HepG2 (cell line): ENCODE data around the gene FFAR1. TPM values are rescaled to one million over a fixed set of nuclear protein-coding genes. Genes with fewer than 3 reads are reported as not detected.

Source experiments
- ATAC-seq: fragments of 200-7000 bp; cut with Tn5 transposase; 3 replicates; pipeline ENCODE4 v1.9.1; 2020; ENCODE audit warnings: mild to moderate bottlenecking, moderate library complexity
- BruUV-seq: library from RNA; stranded (reverse); fragments of 400-500 nt; replicated peaks from 2 replicates; lab custom pipeline; 2021; lab: Mats Ljungman, UMichigan
- CTCF ChIA-PET: fragments of 300-600 bp; formaldehyde crosslinking; extraction: SDS; loops from one replicate; lab custom pipeline; 2021; ENCODE audit warnings: low total read pairs, inconsistent platforms, low intra/inter-chr PET ratio; lab: Yijun Ruan, JAX
- POLR2A ChIA-PET: fragments of 350-600 bp; sonication (Branson Sonifier 250); formaldehyde crosslinking; loops from one replicate; lab custom pipeline; 2020; ENCODE audit warnings: antibody characterized with exemption, inconsistent platforms; lab: Yijun Ruan, JAX
- DNase-seq: peaks from one replicate; pipeline ENCODE4 v3.0.0-alpha.2; 2015; ENCODE audit warnings: low spot score
- FAIRE-seq: peaks from 3 replicates; lab custom pipeline; 2011; peaks lifted over from hg19 to GRCh38; lab: Jason Lieb, UNC
- H2AFZ ChIP-seq: one replicate; pipeline ENCODE4 v1.6.1; 2011; ENCODE audit warnings: low read length, inconsistent platforms
- H3K27ac ChIP-seq: fragments of 300-600 bp; 3 replicates; pipeline ENCODE4 v1.8.0; 2011; ENCODE audit warnings: mixed run types, mild to moderate bottlenecking, mixed read lengths, low read length, inconsistent platforms; ENCODE audit not compliant: insufficient read depth; ENCODE audit errors: extremely low read length
- H3K27me3 ChIP-seq, 2 experiments: fragments of 200-600 bp in 1 of 2; 2 replicates in 1 of 2; 3 replicates in 1 of 2; pipeline versions ENCODE4 v1.6.0 to v1.8.0; 2011; ENCODE audit warnings: low read length in 2 of 2, mild to moderate bottlenecking in 2 of 2, moderate library complexity in 2 of 2, inconsistent platforms in 1 of 2; ENCODE audit not compliant: insufficient read depth in 2 of 2, control insufficient read depth in 1 of 2
- H3K36me3 ChIP-seq, 2 experiments: fragments of 200-600 bp in 1 of 2; replicated peaks in 1 of 2; 2 replicates in 1 of 2; 3 replicates in 1 of 2; pipeline versions ENCODE4 v1.5.1 to v1.8.0; 2011; ENCODE audit warnings: low read length in 2 of 2, inconsistent platforms in 1 of 2; ENCODE audit not compliant: insufficient read depth in 2 of 2, control insufficient read depth in 1 of 2
- H3K4me1 ChIP-seq: 2 replicates; pipeline ENCODE4 v1.5.1; 2012; ENCODE audit warnings: low read length, inconsistent platforms; ENCODE audit not compliant: insufficient read depth
- H3K4me2 ChIP-seq: 2 replicates; pipeline ENCODE4 v1.6.0; 2011; ENCODE audit warnings: low read depth, low read length, inconsistent platforms
- H3K4me3 ChIP-seq, 3 experiments: fragments of 200-600 bp in 1 of 3; sonication (generic), shearing (Covaris generic) in 1 of 3; replicated peaks in 1 of 3; 2 replicates each; pipeline ENCODE4 v1.5.1; 2011 to 2016; ENCODE audit warnings: low read length in 3 of 3, inconsistent platforms in 2 of 3, low read depth in 2 of 3, mild to moderate bottlenecking in 2 of 3, control low read depth in 1 of 3, mixed read lengths in 1 of 3; ENCODE audit not compliant: insufficient read depth in 1 of 3
- H3K79me2 ChIP-seq: one replicate; pipeline ENCODE4 v1.6.1; 2011; ENCODE audit warnings: low read length, inconsistent platforms; ENCODE audit not compliant: insufficient read depth
- H3K9ac ChIP-seq: 2 replicates; pipeline ENCODE4 v1.6.0; 2011; ENCODE audit warnings: mild to moderate bottlenecking, low read depth, low read length, inconsistent platforms; ENCODE audit not compliant: insufficient read depth
- H3K9me3 ChIP-seq: 2 replicates; pipeline ENCODE4 v1.5.1; 2012; ENCODE audit warnings: mild to moderate bottlenecking, low read length
- H4K20me1 ChIP-seq: 2 replicates; pipeline ENCODE4 v1.6.0; 2011; ENCODE audit warnings: inconsistent platforms, mild to moderate bottlenecking, low read length, moderate library complexity; ENCODE audit not compliant: insufficient read depth
- ATAD3A ChIP-seq: sonication (generic); formaldehyde crosslinking; IDR thresholded peaks from 2 replicates; pipeline ENCODE4 v1.4.0; 2020; ENCODE audit warnings: missing genetic modification reagents
- FOXJ3 ChIP-seq: sonication (generic); formaldehyde crosslinking; IDR thresholded peaks from 2 replicates; pipeline ENCODE4 v1.4.0; 2020; ENCODE audit warnings: missing genetic modification reagents, mild to moderate bottlenecking, borderline replicate concordance
- GTF3A ChIP-seq: sonication (generic); formaldehyde crosslinking; conservative IDR thresholded peaks from 2 replicates; pipeline ENCODE4 v1.4.0; 2020; ENCODE audit warnings: mild to moderate bottlenecking, missing genetic modification reagents
- HMGXB4 ChIP-seq, 2 experiments: sonication (generic) in 1 of 2; formaldehyde crosslinking in 1 of 2; IDR thresholded peaks; 2 replicates each; pipeline versions ENCODE4 v1.4.0 to v1.6.1; 2018 to 2020; ENCODE audit warnings: missing genetic modification reagents in 2 of 2, borderline replicate concordance in 1 of 2, low read depth in 1 of 2, mild to moderate bottlenecking in 1 of 2, missing biosample characterization in 1 of 2
- MEF2D ChIP-seq: sonication (generic); formaldehyde crosslinking; IDR thresholded peaks from 2 replicates; pipeline ENCODE4 v1.5.1; 2020; ENCODE audit warnings: mild to moderate bottlenecking, missing genetic modification reagents
- MTF1 ChIP-seq: sonication (generic); formaldehyde crosslinking; IDR thresholded peaks from 2 replicates; pipeline ENCODE4 v1.5.0; 2020; ENCODE audit warnings: missing genetic modification reagents
- NFYC ChIP-seq: IDR thresholded peaks from 2 replicates; pipeline ENCODE4 v1.6.1; 2016; ENCODE audit warnings: missing genetic modification reagents, missing compliant biosample characterization
- NR2F1 ChIP-seq, 2 experiments: fragments of 450-650 bp in 1 of 2; formaldehyde crosslinking in 1 of 2; IDR thresholded peaks; 2 replicates each; pipeline versions ENCODE4 v1.5.0 to v1.6.1; 2016 to 2020; ENCODE audit warnings: mild to moderate bottlenecking in 1 of 2, missing compliant biosample characterization in 1 of 2, missing genetic modification reagents in 1 of 2, moderate library complexity in 1 of 2
- PLRG1 ChIP-seq: fragments of 450-650 bp; conservative IDR thresholded peaks from 2 replicates; pipeline ENCODE4 v1.6.1; 2016
- SPEN ChIP-seq: sonication (generic); formaldehyde crosslinking; IDR thresholded peaks from 2 replicates; pipeline ENCODE4 v1.5.1; 2020; ENCODE audit warnings: low read depth, mild to moderate bottlenecking, missing genetic modification reagents
- THAP9 ChIP-seq: sonication (generic); formaldehyde crosslinking; IDR thresholded peaks from 2 replicates; pipeline ENCODE4; 2020; ENCODE audit warnings: missing genetic modification reagents, mild to moderate bottlenecking, borderline replicate concordance
- ZBTB42 ChIP-seq: sonication (generic); formaldehyde crosslinking; IDR thresholded peaks from 2 replicates; pipeline ENCODE4 v1.5.0; 2020; ENCODE audit warnings: mild to moderate bottlenecking, missing genetic modification reagents
- ZFX ChIP-seq: sonication (generic); formaldehyde crosslinking; IDR thresholded peaks from 2 replicates; pipeline ENCODE4 v1.4.0; 2020; ENCODE audit warnings: mild to moderate bottlenecking, low read depth, missing genetic modification reagents, moderate library complexity
- ZFY ChIP-seq: sonication (generic); formaldehyde crosslinking; IDR thresholded peaks from 2 replicates; pipeline ENCODE4 v1.4.0; 2020; ENCODE audit warnings: missing genetic modification reagents
- ZMYM3 ChIP-seq: sonication (generic); formaldehyde crosslinking; IDR thresholded peaks from 2 replicates; pipeline ENCODE4 v1.5.1; 2020; ENCODE audit warnings: mild to moderate bottlenecking, missing genetic modification reagents
- ZNF33B ChIP-seq: sonication (generic); formaldehyde crosslinking; IDR thresholded peaks from 2 replicates; pipeline ENCODE4 v1.5.1; 2020; ENCODE audit warnings: mild to moderate bottlenecking, missing genetic modification reagents
- ZNF441 ChIP-seq: sonication (generic); formaldehyde crosslinking; IDR thresholded peaks from 2 replicates; pipeline ENCODE4 v1.7.0; 2021; ENCODE audit warnings: missing genetic modification reagents, borderline replicate concordance
- ZNF556 ChIP-seq: sonication (generic); formaldehyde crosslinking; IDR thresholded peaks from 2 replicates; pipeline ENCODE4 v1.4.0; 2020; ENCODE audit warnings: mild to moderate bottlenecking, missing genetic modification reagents, borderline replicate concordance
- ZNF605 ChIP-seq: sonication (generic); formaldehyde crosslinking; IDR thresholded peaks from 2 replicates; pipeline ENCODE4 v1.8.0; 2022; ENCODE audit warnings: mild to moderate bottlenecking, missing genetic modification reagents
- ZNF614 ChIP-seq: IDR thresholded peaks from 2 replicates; pipeline ENCODE4 v1.6.1; 2018; ENCODE audit warnings: missing biosample characterization, missing genetic modification reagents, inconsistent platforms, borderline replicate concordance
- ZNF850 ChIP-seq: sonication (generic); formaldehyde crosslinking; conservative IDR thresholded peaks from 2 replicates; pipeline ENCODE4 v1.9.0; 2021; ENCODE audit warnings: mild to moderate bottlenecking, missing genetic modification reagents
- WGBS: methylation state at CpG from one replicate; pipeline ENCODE4 v1.1.6; 2017; ENCODE audit warnings: low lambda C conversion rate; 5-methylcytosine and 5-hydroxymethylcytosine counted together
- in situ Hi-C: cut with HindIII; loops from 2 replicates; pipeline ENCODE4 v1.10.0; 2017; ENCODE audit warnings: low pct_unique_long_range_greater_than_20kb; ENCODE audit not compliant: extremely low pct_ligation_motif_present
- intact Hi-C: fragments of 100-400 bp; cut with micrococcal nuclease; formaldehyde crosslinking; loops from one replicate; pipeline ENCODE4 v1.10.0; 2022; ENCODE audit not compliant: unreplicated experiment
- polyA plus RNA-seq, 8 experiments: library from polyadenylated mRNA; depleted of rRNA in 3 of 8; stranded (reverse) in 7 of 8; unstranded in 1 of 8; fragments of >200 nt; fragmentation: Illumina TruSeq in 4 of 8; extraction: Trizol in 4 of 8; gene quantifications; 2 replicates each; pipeline versions ENCODE4 v1.2.1 to v1.2.3, GENCODE V29; 2011 to 2016; ENCODE audit warnings: low read depth in 4 of 8, missing spikeins in 1 of 8, mixed read lengths in 1 of 8; ENCODE audit not compliant: insufficient read depth in 1 of 8
- total RNA-seq, 5 experiments: library from RNA; depleted of rRNA; stranded (reverse); fragments of >200 nt; fragmentation: Illumina TruSeq; extraction: Trizol; gene quantifications; 2 replicates each; pipeline ENCODE4 v1.2.3, GENCODE V29; 2016; ENCODE audit warnings: low read depth in 1 of 5

The FFAR1 gene
- total and polyA plus RNA-seq, 2 of the 13 experiments (the other 11 are each of a cell fraction or from before 2014, with no cell fraction given), result not detected

GRCh38 chr19:35317464-35318043, 30.1 kb upstream of the FFAR1 start:
- Histone ChIP-seq H3K27ac (peak overlapping the region; percentile 78), H3K9me3 (no peaks in the 10 kb centered on the region), H3K4me1 (peaks cover 69% of the 10 kb centered on the region), H3K27me3 (no peaks in the 10 kb centered on the region), H3K4me3 (no peak overlapping the region; a peak in 1 of 6 replicates), H3K79me2 (no peaks in the 10 kb centered on the region), H2AFZ (peak overlapping the region; percentile 30), H3K4me2 (peak overlapping the region; percentile 71), H3K9ac (peak overlapping the region; percentile 52), H4K20me1 (no peaks in the 10 kb centered on the region), H3K36me3 (no peaks in the 10 kb centered on the region)
- WGBS, result 58% methylated on average over 7 of the region's 7 CpGs
- DNase-seq (peak; percentile 39), ATAC-seq (peak; percentile 2; the same call in 1 of the 3 replicates), FAIRE-seq (peak; percentile 77)
- ChIA-PET POLR2A (interaction anchor here (2.6 kb wide), 1 partner anchor 9 kb away, joined by 16 read pairs; no protein-coding TSS in a partner anchor), CTCF (no interaction called here)
- intact Hi-C loops (no loop called here), in situ Hi-C loops (no loop called here)
- BruUV-seq, result no TSS peak
- peak; percentile 38; the same call in 1 of the 2 replicates for TF ChIP-seq ZNF614 (CRISPR knock-in tag)
- 0 out of 2 replicates have a peak, but pooled peaks have one; percentile 46 for TF ChIP-seq ZNF441 (CRISPR knock-in tag)
- no peak for TF ChIP-seq MTF1
- TF ChIP-seq THAP9, result 0 out of 2 replicates have a peak, but pooled peaks have one; percentile 4
- TF ChIP-seq ZFX (CRISPR knock-in tag), result 0 out of 2 replicates have a peak, but pooled peaks have one; percentile 51
- no peak for TF ChIP-seq HMGXB4 (CRISPR knock-in tag; IDR thresholded peaks at IDR 0.05; ENCODE audit: borderline replicate concordance in 1 of 2, low read depth in 1 of 2)
- TF ChIP-seq ZBTB42 (CRISPR knock-in tag), result peak; percentile 60; the same call in 1 of the 2 replicates
- no peak for TF ChIP-seq ATAD3A (CRISPR knock-in tag)
- no peak for TF ChIP-seq FOXJ3 (CRISPR knock-in tag)
- TF ChIP-seq SPEN (CRISPR knock-in tag), result peak; percentile 36; the same call in 1 of the 2 replicates
- TF ChIP-seq ZMYM3, result peak; percentile 42; the same call in 1 of the 2 replicates
- TF ChIP-seq ZFY, result peak; percentile 7; the same call in 1 of the 2 replicates
- no peak for TF ChIP-seq ZNF556 (CRISPR knock-in tag)
- TF ChIP-seq MEF2D (CRISPR knock-in tag), result peak; percentile 21; the same call in 1 of the 2 replicates
- TF ChIP-seq ZNF605 (CRISPR knock-in tag), result 0 out of 2 replicates have a peak, but pooled peaks have one; percentile 1
- TF ChIP-seq PLRG1, result no peak
- no peak for TF ChIP-seq ZNF33B
- no peak for TF ChIP-seq ZNF850
- TF ChIP-seq NR2F1 (CRISPR knock-in tag; IDR thresholded peaks at IDR 0.05), result no peak
- no peak for TF ChIP-seq GTF3A (CRISPR knock-in tag)
- no peak for TF ChIP-seq NFYC (CRISPR knock-in tag)
